HUDEP-2 (cell line): ENCODE measurements around the gene EXOSC5.
"Not testable (repeated sequence)": the region's sequence is repeated elsewhere in the genome, so short reads cannot be mapped to it uniquely, and the experiment has no call there.

Experiments used
- DNase-seq, 76 experiments: peaks; one replicate each; lab custom pipeline; 2025; ENCODE audit not compliant: unreplicated experiment in 76 of 76; lab: John Stamatoyannopoulos, UW

EXOSC5 gene

GRCh38 chr19:41351339-41352245, 45.6 kb downstream of the EXOSC5 start:
- peak in 58 of 76 experiments; percentile 14 to 85 (median 61) for DNase-seq

- peak in 35 of 76 experiments; percentile 18 to 63 (median 35) for DNase-seq
Observed at GRCh38 chr19:41350735-41351338, 46.3 kb downstream of the EXOSC5 start.

- not testable (repeated sequence) for DNase-seq
Observed at GRCh38 chr19:41346916-41347315, 50.2 kb downstream of the EXOSC5 start.

GRCh38 chr19:41344162-41344561, 53.0 kb downstream of the EXOSC5 start:
- no peak for DNase-seq

GRCh38 chr19:41341669-41342490, 55.3 kb downstream of the EXOSC5 start:
- DNase-seq = no peak

GRCh38 chr19:41339936-41340335, 57.2 kb downstream of the EXOSC5 start:
- DNase-seq = no peak
